Daoy (cell line): ENCODE results near the gene NBDY. TPM values are rescaled to one million over a fixed set of nuclear protein-coding genes. Genes with fewer than 3 reads are reported as not detected.

Source experiments
- DNase-seq: peaks from one replicate; pipeline ENCODE4 v3.0.0-alpha.2; 2015; ENCODE audit warnings: low read depth
- total RNA-seq: library from RNA; depleted of rRNA; stranded (reverse); fragments of >200 nt; shearing (Covaris generic); gene quantifications from 2 replicates; pipeline ENCODE4 v1.2.3, GENCODE V29; 2014

Gene NBDY
- total RNA-seq, 1 experiment from 2014 or later: 4.3 TPM

DNA sequence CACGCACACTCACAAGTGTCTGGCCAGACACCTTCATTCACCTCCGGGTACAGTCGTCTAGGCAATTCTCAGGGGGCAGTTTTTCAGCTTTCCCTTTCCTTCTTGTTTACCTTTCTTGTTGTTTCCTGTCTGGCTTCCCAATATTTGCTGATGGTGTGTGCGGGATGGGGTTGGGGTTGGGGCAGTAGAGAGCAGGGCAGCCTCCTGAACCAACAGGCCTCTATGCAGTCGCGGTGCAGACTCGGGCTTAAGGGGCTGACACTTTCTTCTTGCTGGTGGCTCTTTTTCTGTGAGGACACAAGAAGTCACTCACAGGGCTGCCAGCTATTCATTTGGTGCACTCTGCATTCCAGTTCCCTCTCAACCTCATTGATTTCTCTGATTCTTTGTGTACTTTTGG, 56.4 kb downstream of the NBDY start:
- DNase-seq: no peak

DNA sequence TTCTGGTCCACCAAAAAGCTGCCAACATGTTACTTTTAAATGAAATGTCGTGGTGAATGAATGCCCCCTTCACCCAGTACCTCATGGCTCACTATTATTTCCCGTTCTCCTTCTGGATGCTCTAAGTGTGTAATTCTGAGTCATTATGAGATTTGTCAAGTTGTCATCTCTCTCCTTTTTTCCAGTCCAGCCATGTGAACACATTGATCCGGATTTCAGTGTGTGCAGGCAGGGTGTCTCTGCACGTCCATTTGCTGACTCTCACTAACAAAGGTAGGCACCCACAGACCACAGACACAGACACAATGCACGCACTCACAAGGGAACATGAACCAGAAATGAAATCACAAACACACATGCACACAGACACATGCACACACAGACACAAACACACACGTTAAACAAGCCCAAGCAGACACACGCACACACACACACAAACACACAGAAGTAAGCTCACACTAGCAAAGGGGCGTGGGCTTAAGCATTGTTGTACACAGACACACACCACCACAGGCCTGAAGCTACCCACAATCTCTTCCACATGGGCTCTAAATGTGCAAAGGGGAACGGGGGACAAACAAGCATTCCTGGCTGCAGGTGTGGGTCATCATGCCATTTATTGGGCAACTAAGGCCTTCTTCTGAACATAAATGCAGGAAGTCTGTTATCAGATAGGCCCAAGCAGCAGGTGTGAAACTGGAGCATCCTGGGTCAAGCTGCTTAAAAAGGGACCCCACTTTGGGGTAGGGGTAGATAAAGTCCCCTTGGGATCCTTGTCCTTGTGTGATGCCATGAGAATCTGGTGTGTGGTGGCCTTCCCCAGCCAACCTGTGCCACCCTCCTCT, 58.1 kb downstream of the NBDY start:
- DNase-seq: no peak

GRCh38 chrX:56787734-56788152, 58.7 kb downstream of the NBDY start:
- DNase-seq: no peak

DNA sequence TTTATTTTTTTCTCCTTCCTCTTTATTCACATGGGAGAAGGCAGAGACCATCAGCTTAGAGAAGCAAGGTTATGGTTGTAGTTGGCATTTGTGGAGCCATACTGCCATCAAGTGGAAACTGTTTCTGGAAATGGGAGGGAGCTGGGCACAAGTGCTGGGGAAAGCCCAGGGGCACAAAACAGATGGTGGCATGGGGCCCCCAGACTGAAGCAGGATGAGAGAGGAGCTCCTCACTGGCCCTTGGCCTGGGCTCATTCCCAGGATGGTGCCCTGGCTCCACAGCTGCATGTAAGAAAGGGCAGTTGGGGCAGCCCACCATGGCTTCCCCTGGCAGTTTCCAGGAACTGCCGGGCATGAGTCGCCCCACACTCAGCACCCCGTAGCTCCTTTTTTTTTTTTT, 59.2 kb downstream of the NBDY start:
- no peak for DNase-seq

DNA sequence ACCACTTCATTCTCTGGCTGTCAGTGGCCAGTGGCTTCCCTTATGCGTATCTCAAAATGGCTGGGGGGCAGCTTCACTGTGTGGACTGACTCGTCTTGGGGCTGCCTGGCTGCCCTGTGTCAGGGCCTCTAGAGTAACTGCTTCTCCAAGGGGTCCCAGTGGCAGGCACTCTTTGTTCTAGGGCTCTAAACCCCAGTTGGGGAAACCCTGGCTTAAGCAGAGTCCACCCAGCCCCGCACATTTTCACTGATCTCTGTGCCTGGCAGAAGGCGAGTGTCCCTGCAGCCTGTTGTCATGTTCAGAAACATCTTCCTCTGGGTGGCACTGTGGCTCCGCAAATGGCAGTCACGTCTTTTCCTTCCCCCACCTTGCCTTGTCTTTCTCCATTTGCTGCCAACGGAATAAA, 59.7 kb downstream of the NBDY start:
- peak; percentile 7 for DNase-seq

DNA sequence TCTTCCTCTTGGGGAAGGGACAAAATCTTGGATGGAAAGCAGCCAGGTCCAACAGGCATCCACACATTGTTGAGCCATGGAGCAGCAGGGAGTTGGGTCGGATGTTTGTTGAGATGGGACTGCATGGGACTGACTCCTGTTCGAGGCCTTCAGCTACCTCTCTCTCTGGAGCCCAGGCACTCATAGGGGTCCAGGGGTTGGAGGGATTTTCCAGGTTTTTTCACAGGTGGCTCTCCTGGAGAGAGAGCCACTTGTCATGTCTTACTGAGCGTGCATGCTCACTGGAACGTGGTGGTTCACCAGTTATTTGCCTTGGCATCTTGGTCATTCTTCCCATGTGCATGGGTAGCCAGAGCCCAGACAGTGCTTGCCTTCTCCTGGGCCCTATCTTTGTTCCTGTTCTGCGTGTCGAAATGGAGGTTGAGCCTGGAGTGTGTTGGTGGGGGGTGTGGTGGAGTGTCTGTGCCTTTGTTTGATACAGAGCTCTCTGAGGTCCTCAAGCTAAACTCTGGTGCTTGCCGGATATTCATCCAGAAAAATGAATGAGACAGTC, 60.6 kb downstream of the NBDY start:
- DNase-seq: no peak

DNA sequence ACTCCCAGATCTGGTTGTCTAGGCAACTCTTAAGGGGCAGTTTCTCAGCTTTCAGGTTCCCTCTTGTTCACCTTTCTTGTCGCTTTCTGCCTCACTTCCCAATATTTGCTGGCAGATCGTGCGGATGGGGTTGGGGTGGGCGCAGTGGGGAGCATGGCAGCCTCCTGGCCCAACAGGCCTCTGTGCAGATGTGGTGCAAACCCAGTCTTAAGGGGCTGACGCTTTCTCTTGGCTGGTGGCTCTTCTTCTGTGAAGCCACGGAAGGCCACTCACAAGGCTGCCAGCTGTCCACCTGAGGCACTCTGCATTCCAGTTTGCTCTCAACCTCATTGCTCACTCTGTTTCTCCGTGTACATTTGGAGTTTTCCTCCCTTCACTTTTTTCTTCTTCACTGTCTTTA, 61.7 kb downstream of the NBDY start:
- DNase-seq: no peak

DNA sequence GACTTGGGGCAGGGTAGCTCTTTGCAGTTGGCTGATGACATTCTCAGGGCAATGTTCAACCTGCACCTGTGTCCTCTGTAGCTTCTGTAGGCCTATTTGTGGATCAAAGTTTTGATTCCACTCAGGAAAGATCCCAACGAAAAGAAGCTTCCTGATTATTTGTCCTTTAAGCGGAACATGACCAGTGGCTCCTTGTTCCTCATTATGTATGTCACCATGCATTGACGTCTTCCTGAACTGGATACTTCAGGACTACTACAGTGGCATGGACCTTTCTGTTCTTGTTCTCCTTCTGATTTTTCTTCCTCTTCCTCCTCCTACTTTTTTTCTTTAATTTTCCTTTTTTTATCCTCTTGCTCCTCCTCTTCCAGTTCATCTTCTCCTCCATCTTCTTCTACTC, 62.4 kb downstream of the NBDY start:
- DNase-seq: no peak

DNA sequence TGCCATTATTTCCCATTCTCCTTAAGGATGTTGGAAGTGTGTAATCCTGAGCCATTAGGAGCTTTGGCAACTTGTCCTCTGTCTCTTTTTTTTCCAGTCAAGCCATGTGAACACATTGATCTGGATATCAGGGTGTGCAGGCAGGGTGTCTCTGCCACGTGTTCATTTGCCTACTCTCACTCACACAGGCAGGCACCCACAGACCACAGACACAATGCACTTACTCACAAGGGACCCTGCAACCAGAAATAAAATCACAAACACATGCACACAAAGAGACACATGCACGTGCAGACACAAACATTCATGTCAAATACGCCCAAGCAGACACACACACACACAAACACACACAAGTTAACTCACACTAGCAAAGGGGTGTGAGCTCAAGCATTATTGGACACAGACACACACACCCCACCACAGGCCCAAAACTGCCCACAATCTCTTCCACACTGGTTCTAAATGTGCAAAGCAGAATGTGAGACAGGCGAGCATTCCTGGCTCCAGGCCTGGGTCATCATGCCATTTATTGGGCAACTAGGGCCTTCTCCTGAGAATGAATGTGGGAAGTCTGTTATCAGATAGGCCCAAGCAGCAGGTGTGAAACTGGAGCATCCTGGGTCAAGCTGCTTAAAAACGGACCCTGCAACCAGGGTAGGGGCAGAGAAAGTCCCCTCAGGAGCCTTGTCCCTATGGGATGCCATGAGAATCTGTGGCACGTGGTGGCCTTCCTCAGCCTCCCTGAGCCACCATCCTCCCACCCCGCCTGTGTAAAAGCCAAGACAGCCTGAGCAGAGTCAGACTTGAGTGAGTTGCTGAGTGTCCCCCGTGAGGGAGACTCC, 63.4 kb downstream of the NBDY start:
- DNase-seq: no peak

GRCh38 chrX:56793112-56793430, 64.0 kb downstream of the NBDY start:
- DNase-seq: no peak

DNA sequence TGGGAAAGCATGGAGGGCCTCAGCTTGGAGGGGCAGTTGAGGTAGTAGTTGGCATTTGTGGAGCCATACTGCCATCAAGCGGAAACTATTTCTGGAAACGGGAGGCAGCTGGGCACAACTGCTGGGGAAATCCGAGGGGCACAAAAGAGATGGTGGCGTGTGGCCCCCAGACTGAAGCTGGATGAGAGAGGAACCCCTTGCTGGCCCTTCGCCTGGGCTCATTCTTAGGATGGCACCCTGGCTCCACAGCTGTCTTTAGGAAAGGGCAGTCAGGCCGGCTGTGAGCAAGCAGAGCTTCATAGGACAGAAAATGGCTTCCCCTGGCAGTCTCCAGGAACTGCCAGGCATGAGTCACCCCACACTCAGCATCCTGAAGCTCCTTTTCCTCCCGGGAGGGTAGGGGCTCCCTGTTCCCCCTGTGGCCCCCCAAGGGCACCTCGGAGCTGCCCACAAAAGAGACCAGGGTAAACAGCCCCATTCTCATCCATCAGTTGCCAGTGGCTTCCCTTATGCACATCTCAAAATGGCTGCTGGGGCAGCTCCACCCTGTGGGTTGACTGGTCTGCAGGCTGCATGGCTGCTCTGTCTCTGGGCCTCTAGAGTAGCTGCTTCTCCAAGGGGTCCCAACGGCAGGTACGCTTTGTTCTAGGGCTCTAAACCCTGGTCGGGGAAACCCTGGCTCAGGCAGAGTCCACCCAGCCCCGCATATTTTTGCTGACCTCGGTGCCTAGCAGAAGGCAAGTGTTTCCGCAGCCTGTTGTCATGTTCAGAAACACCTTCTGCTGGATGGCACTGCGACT, 64.7 kb downstream of the NBDY start:
- DNase-seq: peak; percentile 17

- no peak for DNase-seq
Observed at GRCh38 chrX:56794404-56795230, 65.6 kb downstream of the NBDY start.

- DNase-seq: no peak
Observed at GRCh38 chrX:56795309-56795868, 66.3 kb downstream of the NBDY start.

DNA sequence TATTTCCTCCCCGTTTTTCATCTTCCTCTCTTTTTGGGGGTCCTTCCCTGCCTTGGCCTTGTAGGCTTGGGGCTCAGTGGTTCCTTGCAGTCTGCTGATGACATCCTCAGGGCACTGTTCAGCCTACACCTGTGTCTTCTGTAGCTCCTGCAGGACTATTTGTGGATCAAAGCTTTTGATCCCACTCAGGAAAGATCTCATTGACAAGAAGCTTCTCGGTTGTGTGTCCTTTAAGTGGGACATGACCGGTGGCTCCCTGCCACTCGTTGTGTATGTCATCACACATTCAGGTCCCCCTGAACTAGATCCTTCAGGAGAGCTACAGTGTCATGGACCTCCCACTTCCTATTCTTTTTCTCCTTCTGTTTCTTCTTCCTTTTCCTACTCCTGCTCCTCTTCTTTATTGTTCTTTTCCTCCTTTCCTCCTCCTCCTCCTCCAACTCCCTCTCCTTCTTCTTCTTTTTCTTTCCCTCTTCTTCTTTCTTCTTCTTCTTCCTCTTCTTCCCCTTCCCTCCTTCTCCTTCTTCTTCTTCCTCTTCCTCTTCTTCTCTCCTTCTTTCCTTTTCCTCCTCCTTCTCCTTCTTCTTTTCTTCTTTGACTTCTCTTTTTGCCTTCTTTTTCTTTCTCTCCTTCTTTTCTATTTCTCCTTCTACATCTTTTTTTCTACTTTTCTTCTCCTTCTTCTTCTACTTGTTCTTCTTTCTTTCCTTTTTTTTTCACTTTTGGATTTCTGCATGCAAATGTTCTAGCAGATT, 67.8 kb downstream of the NBDY start:
- DNase-seq: no peak

DNA sequence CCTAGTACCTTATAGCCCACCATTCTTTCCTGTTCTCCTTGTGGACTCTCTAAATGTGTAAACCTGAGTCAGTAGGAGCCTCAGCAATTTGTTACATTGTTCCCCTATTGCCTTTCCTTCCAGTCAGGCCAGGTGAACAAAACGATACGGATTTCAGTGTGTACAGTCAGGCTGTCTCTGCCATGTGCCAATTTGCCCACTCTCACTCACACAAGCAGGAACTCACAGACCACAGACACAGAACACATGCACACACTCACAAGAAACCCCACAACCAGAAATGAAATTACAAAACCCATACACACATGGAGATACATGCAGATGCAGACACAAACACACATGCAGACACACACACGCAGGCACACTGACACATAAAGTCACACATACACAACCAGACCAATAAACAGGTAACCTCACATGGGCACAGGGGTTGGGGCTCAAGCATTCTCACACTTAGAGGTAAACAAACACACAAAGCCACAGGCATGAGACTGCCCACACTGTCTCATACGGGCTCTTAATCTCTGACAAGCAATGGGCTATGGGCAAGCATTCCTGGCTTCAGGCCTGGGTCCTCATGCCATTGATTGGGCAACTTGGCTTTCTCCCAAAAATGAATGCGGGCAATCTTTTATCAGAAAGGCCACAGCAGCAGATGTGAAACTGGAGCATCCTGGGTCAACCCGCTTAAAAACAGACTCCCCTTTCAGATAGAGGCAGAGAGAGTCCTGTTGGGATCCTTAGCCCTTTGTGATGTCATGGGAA, 68.7 kb downstream of the NBDY start:
- no peak for DNase-seq

DNA sequence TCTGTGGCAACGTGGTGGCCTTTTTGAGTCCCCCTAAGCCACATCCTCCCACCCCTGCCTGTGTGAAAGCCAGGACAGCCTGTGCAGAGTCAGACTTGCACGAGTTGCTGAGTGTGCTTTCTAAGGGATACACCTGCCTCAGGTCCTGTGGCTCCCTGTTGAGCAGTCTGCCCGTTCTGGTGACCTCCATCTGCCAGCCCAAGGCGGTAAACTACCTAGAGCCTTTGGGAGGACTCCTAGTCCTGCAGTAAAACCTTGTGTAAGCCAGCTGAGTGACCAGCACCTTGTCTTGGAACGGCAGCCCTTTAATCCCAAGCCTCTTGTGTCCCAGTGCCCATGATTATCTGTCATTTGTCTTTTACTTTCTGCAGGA, 69.3 kb downstream of the NBDY start:
- DNase-seq: no peak

DNA sequence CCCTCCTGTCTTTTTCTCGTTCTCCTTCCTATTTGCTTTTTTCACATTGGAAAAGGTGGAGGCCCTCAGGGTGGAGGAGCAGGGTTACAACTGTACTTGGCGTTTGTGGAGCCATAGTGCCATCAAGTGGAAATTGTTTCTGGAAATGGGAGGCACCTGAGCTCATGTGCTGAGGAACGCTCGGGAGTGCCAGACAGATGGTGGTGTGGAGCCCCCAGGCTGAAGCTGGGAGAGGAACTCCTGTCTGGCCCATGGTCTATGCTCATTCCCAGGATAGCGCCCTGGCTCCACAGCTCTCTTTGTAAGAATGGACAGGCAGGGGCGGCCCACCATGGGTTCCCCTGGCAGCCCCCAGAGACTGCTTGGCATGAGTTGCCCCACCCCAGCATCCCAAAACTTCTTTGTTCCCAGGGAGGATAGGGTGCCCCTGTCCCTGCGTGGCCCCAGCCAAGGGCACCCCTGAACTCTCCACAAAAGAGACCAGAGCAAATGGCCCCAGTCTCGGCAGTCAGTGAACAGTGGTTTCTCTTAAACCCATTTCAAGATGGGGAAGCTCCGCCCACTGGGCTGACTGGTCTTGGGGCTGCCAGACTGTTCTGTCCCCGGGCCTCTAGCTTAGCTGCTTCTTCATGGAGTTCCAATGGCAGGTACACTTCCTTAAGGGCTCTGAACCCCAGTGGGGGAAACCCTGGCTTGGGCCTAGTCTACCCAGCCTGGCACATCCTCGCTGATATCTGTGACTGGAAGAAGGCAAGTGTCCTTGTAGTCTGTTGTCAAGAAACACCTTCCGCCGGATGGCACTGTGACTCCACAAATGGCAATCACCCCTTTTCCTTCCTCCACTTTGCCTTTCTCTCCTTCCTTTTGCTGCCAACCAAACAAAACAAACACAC, 70.1 kb downstream of the NBDY start:
- DNase-seq: no peak

- no peak for DNase-seq
Observed at GRCh38 chrX:56800307-56800706, 71.3 kb downstream of the NBDY start.
